H1 (cell line): ENCODE measurements around the gene NOS3. TPM values are rescaled to one million over a fixed set of nuclear protein-coding genes. Genes with fewer than 3 reads are reported as not detected.

Experiments used
- GABPA ChIP-seq: IDR thresholded peaks from 2 replicates; pipeline ENCODE4 v1.6.1; 2011; ENCODE audit warnings: mild to moderate bottlenecking, low read length, moderate library complexity, borderline replicate concordance; ENCODE audit not compliant: insufficient read depth
- HDAC2 ChIP-seq, 2 experiments: fragments of 300-600 bp in 1 of 2; sonication (generic) in 1 of 2; IDR thresholded peaks; 2 replicates each; pipeline ENCODE4 v1.6.1; 2011 to 2012; ENCODE audit warnings: low read depth in 2 of 2, low read length in 2 of 2, mild to moderate bottlenecking in 2 of 2, moderate library complexity in 2 of 2, borderline replicate concordance in 1 of 2, inconsistent platforms in 1 of 2
- MAFK ChIP-seq: IDR thresholded peaks from 2 replicates; pipeline ENCODE4 v1.6.1; 2012; ENCODE audit warnings: low read depth, mild to moderate bottlenecking, improper control_type of control experiment, low read length
- POU5F1 ChIP-seq: IDR thresholded peaks from 2 replicates; pipeline ENCODE4 v1.6.1; 2011; ENCODE audit warnings: low read depth, mild to moderate bottlenecking, low read length, moderate library complexity
- SUZ12 ChIP-seq: fragments of 200-600 bp; sonication (generic); IDR thresholded peaks from 2 replicates; pipeline ENCODE4 v1.6.1; 2012; ENCODE audit warnings: mild to moderate bottlenecking, inconsistent platforms, low read length, moderate library complexity, mixed read lengths
- TAF1 ChIP-seq: IDR thresholded peaks from 2 replicates; pipeline ENCODE4 v1.6.1; 2011; ENCODE audit warnings: mild to moderate bottlenecking, low read depth, low read length
- polyA plus RNA-seq, 7 experiments: library from polyadenylated mRNA; depleted of rRNA in 3 of 7; stranded (reverse) in 5 of 7; unstranded in 2 of 7; fragments of >200 nt in 5 of 7; fragments of 200-250 nt in 2 of 7; gene quantifications; 1 replicate in 5 of 7; 2 replicates in 1 of 7; 4 replicates in 1 of 7; pipeline versions ENCODE4 v1.2.1 to v1.2.3, GENCODE V29; 2011 to 2013; ENCODE audit warnings: missing spikeins in 2 of 7, mixed read lengths in 2 of 7
- total RNA-seq: library from RNA; stranded (reverse); fragmentation: NEBNext Ultra II Directional; extraction: Animal tissue kit (Norgen Biotek cat#: 25700); gene quantifications from 2 replicates; pipeline ENCODE4 v1.2.1, GENCODE V29; 2021

Gene NOS3
- total and polyA plus RNA-seq, 2 of the 8 experiments (the other 6 are each of a cell fraction or from before 2014, with no cell fraction given): 4.4 to 16.2 TPM

- no peak for TF ChIP-seq MAFK
- no peak for TF ChIP-seq HDAC2 (IDR thresholded peaks at IDR 0.05; ENCODE audit: borderline replicate concordance in 1 of 2, low read depth in 2 of 2, low read length in 2 of 2)
- no peak for TF ChIP-seq POU5F1
- TF ChIP-seq SUZ12: no peak
- TF ChIP-seq TAF1: no peak
- TF ChIP-seq GABPA: no peak
Measured at GRCh38 chr7:150999001-150999400, 8.2 kb downstream of the NOS3 start (continued).
